H1 (cell line): ENCODE results near the gene STARD13. TPM values are rescaled to one million over a fixed set of nuclear protein-coding genes. Genes with fewer than 3 reads are reported as not detected.

Source experiments
- CTCF ChIA-PET: fragments of 300-600 bp; sonication (Branson Sonifier 250); formaldehyde crosslinking; loops from one replicate; lab custom pipeline; 2021; ENCODE audit not compliant: partially characterized antibody; lab: Charles Lee
- POLR2A ChIA-PET: fragments of 300-600 bp; sonication (Branson Sonifier 250); formaldehyde crosslinking; loops from one replicate; lab custom pipeline; 2021; ENCODE audit warnings: inconsistent platforms; ENCODE audit not compliant: partially characterized antibody; lab: Charles Lee
- DNase-seq, 2 experiments: peaks; one replicate each; pipeline versions ENCODE4 v3.0.0 to v3.0.0-alpha.2; 2010 to 2022; ENCODE audit warnings: low spot score in 2 of 2, low read depth in 1 of 2, mixed read lengths in 1 of 2
- FAIRE-seq: peaks from 2 replicates; lab custom pipeline; 2011; peaks lifted over from hg19 to GRCh38; lab: Jason Lieb, UNC
- H2AFZ ChIP-seq: 2 replicates; pipeline ENCODE4 v1.8.1; 2012; ENCODE audit warnings: low read length, inconsistent platforms
- H2AK5ac ChIP-seq: 2 replicates; pipeline ENCODE4 v1.6.1; 2013; ENCODE audit warnings: low read depth, low read length
- H2BK120ac ChIP-seq: replicated peaks from 2 replicates; pipeline ENCODE3; 2013; ENCODE audit warnings: low read depth, low read length, inconsistent platforms
- H2BK12ac ChIP-seq: 2 replicates; pipeline ENCODE4 v1.6.1; 2013; ENCODE audit warnings: low read depth, low read length
- H2BK15ac ChIP-seq: 2 replicates; pipeline ENCODE4 v1.6.1; 2013; ENCODE audit warnings: low read length
- H2BK20ac ChIP-seq: 2 replicates; pipeline ENCODE4 v1.6.1; 2013; ENCODE audit warnings: low read length
- H2BK5ac ChIP-seq: 2 replicates; pipeline ENCODE4 v1.6.1; 2013; ENCODE audit warnings: low read depth, low read length
- H3K14ac ChIP-seq: 2 replicates; pipeline ENCODE4 v1.6.1; 2013; ENCODE audit warnings: inconsistent platforms; ENCODE audit not compliant: insufficient read length
- H3K18ac ChIP-seq: 2 replicates; pipeline ENCODE4 v1.6.1; 2013; ENCODE audit warnings: low read length; ENCODE audit errors: extremely low read depth
- H3K23ac ChIP-seq: 2 replicates; pipeline ENCODE4 v1.6.1; 2013; ENCODE audit warnings: inconsistent platforms; ENCODE audit not compliant: insufficient read length
- H3K23me2 ChIP-seq: 2 replicates; pipeline ENCODE4 v1.6.1; 2013; ENCODE audit warnings: low read depth, low read length
- H3K27ac ChIP-seq: 2 replicates; pipeline ENCODE4 v1.6.1; 2011; ENCODE audit warnings: low read depth, low read length, inconsistent platforms
- H3K27me3 ChIP-seq, 4 experiments: replicated peaks in 1 of 4; 1 replicate in 1 of 4; 2 replicates in 3 of 4; pipeline versions ENCODE4 v1.6.1 to v1.8.1; 2011 to 2013; ENCODE audit warnings: low read length in 3 of 4, mild to moderate bottlenecking in 3 of 4, inconsistent platforms in 2 of 4, mixed read lengths in 2 of 4, moderate library complexity in 1 of 4; ENCODE audit not compliant: control insufficient read depth in 3 of 4, insufficient read depth in 3 of 4; ENCODE audit errors: extremely low read depth in 1 of 4
- H3K36me3 ChIP-seq, 4 experiments: 2 replicates each; pipeline versions ENCODE4 v1.6.1 to v1.8.1; 2011 to 2013; ENCODE audit warnings: mild to moderate bottlenecking in 4 of 4, low read length in 3 of 4, moderate library complexity in 2 of 4, control low read depth in 1 of 4, inconsistent platforms in 1 of 4; ENCODE audit not compliant: insufficient read depth in 4 of 4, control insufficient read depth in 2 of 4
- H3K4ac ChIP-seq: replicated peaks from 2 replicates; pipeline ENCODE3; 2013; ENCODE audit warnings: low read length, low read depth, mixed read lengths, inconsistent platforms; ENCODE audit not compliant: insufficient read length
- H3K4me1 ChIP-seq, 4 experiments: replicated peaks in 1 of 4; 1 replicate in 1 of 4; 2 replicates in 3 of 4; pipeline versions ENCODE4 v1.6.1 to v1.8.1; 2011 to 2013; ENCODE audit warnings: low read length in 3 of 4, inconsistent platforms in 2 of 4, mixed read lengths in 1 of 4; ENCODE audit not compliant: insufficient read depth in 4 of 4, control insufficient read depth in 3 of 4
- H3K4me2 ChIP-seq, 2 experiments: 2 replicates each; pipeline versions ENCODE4 v1.6.1 to v1.8.1; 2011 to 2013; ENCODE audit warnings: low read depth in 2 of 2, low read length in 2 of 2, control low read depth in 1 of 2, inconsistent platforms in 1 of 2, mild to moderate bottlenecking in 1 of 2; ENCODE audit not compliant: insufficient read depth in 1 of 2
- H3K4me3 ChIP-seq, 4 experiments: fragments of 200-600, 300-600 bp in 1 of 4; sonication (generic), shearing (Covaris generic), sonication (Bioruptor Twin) in 1 of 4; 2 replicates each; pipeline versions ENCODE4 v1.5.1 to v1.8.1; 2011 to 2016; ENCODE audit warnings: low read length in 4 of 4, low read depth in 3 of 4, control low read depth in 2 of 4, inconsistent platforms in 2 of 4, mild to moderate bottlenecking in 2 of 4, mixed read lengths in 1 of 4, moderate library complexity in 1 of 4; ENCODE audit not compliant: insufficient read depth in 2 of 4; ENCODE audit errors: extremely low read depth in 1 of 4
- H3K56ac ChIP-seq: replicated peaks from 2 replicates; pipeline ENCODE3; 2013; ENCODE audit warnings: low read depth, mild to moderate bottlenecking, mixed read lengths, low read length, inconsistent platforms; ENCODE audit not compliant: insufficient read length
- H3K79me1 ChIP-seq: 2 replicates; pipeline ENCODE4 v1.6.1; 2013; ENCODE audit warnings: low read depth, low read length, control low read depth
- H3K79me2 ChIP-seq, 2 experiments: 2 replicates each; pipeline versions ENCODE4 v1.6.1 to v1.8.1; 2012 to 2013; ENCODE audit warnings: low read length in 2 of 2, mild to moderate bottlenecking in 2 of 2, inconsistent platforms in 1 of 2; ENCODE audit not compliant: insufficient read depth in 2 of 2, control insufficient read depth in 1 of 2
- H3K9ac ChIP-seq, 4 experiments: replicated peaks in 1 of 4; 1 replicate in 1 of 4; 2 replicates in 3 of 4; pipeline versions ENCODE4 v1.6.1 to v1.8.1; 2011 to 2013; ENCODE audit warnings: low read depth in 3 of 4, low read length in 3 of 4, control low read depth in 2 of 4, mild to moderate bottlenecking in 2 of 4, moderate library complexity in 2 of 4, inconsistent platforms in 1 of 4; ENCODE audit errors: extremely low read depth in 1 of 4
- H3K9me3 ChIP-seq, 2 experiments: 2 replicates each; pipeline versions ENCODE4 v1.6.1 to v1.8.1; 2012 to 2013; ENCODE audit warnings: mild to moderate bottlenecking in 2 of 2, moderate library complexity in 2 of 2, control low read depth in 1 of 2, inconsistent platforms in 1 of 2, low read depth in 1 of 2, low read length in 1 of 2, mixed read lengths in 1 of 2; ENCODE audit not compliant: insufficient read depth in 2 of 2
- H4K20me1 ChIP-seq, 2 experiments: replicated peaks in 1 of 2; 2 replicates each; pipeline versions ENCODE3 to v1.8.1; 2011 to 2013; ENCODE audit warnings: inconsistent platforms in 2 of 2, low read length in 2 of 2, mild to moderate bottlenecking in 1 of 2; ENCODE audit not compliant: insufficient read depth in 2 of 2, control insufficient read depth in 1 of 2
- H4K5ac ChIP-seq: 2 replicates; pipeline ENCODE4 v1.6.1; 2013; ENCODE audit warnings: low read length, low read depth, mixed read lengths, inconsistent platforms; ENCODE audit not compliant: insufficient read length
- H4K8ac ChIP-seq: 2 replicates; pipeline ENCODE4 v1.8.0; 2013; ENCODE audit warnings: mild to moderate bottlenecking, moderate library complexity, low read length, inconsistent platforms; ENCODE audit not compliant: insufficient read depth; ENCODE audit errors: extremely low read depth
- H4K91ac ChIP-seq: replicated peaks from 2 replicates; pipeline ENCODE3; 2013; ENCODE audit warnings: low read length, mixed read lengths, inconsistent platforms; ENCODE audit not compliant: insufficient read length
- BRCA1 ChIP-seq: IDR thresholded peaks from 2 replicates; pipeline ENCODE4 v1.6.1; 2012; ENCODE audit warnings: low read depth, low read length, improper control_type of control experiment
- CBX8 ChIP-seq: fragments of 300-800, 300-1000 bp; sonication (generic); IDR thresholded peaks from 2 replicates; pipeline ENCODE4 v1.7.1; 2016; ENCODE audit warnings: low read depth, low read length, borderline replicate concordance
- CHD1 ChIP-seq: IDR thresholded peaks from 2 replicates; pipeline ENCODE4 v1.6.1; 2012; ENCODE audit warnings: low read depth, low read length, improper control_type of control experiment
- EGR1 ChIP-seq: IDR thresholded peaks from 2 replicates; pipeline ENCODE4 v1.6.1; 2011; ENCODE audit warnings: low read depth, low read length, borderline replicate concordance
- GABPA ChIP-seq: IDR thresholded peaks from 2 replicates; pipeline ENCODE4 v1.6.1; 2011; ENCODE audit warnings: mild to moderate bottlenecking, low read length, moderate library complexity, borderline replicate concordance; ENCODE audit not compliant: insufficient read depth
- GTF2F1 ChIP-seq: IDR thresholded peaks from 2 replicates; pipeline ENCODE4 v1.6.1; 2012; ENCODE audit warnings: low read depth, low read length, improper control_type of control experiment, borderline replicate concordance
- HDAC6 ChIP-seq: IDR thresholded peaks from one replicate; pipeline ENCODE4 v1.7.1; 2012; ENCODE audit warnings: low read depth, mild to moderate bottlenecking, inconsistent platforms, low read length, moderate library complexity
- JUN ChIP-seq: IDR thresholded peaks from 2 replicates; pipeline ENCODE4 v1.6.1; 2011; ENCODE audit warnings: low read depth, mild to moderate bottlenecking, improper control_type of control experiment, low read length
- POLR2A ChIP-seq, 2 experiments: IDR thresholded peaks; 1 replicate in 1 of 2; 2 replicates in 1 of 2; pipeline ENCODE4 v1.6.1; 2011; ENCODE audit warnings: low read depth in 2 of 2, low read length in 2 of 2, mild to moderate bottlenecking in 2 of 2; ENCODE audit errors: control extremely low read depth in 1 of 2
- POLR2AphosphoS5 ChIP-seq: IDR thresholded peaks from 2 replicates; pipeline ENCODE4 v1.6.1; 2011; ENCODE audit warnings: low read depth, low read length
- RAD21 ChIP-seq, 2 experiments: IDR thresholded peaks in 1 of 2; conservative IDR thresholded peaks in 1 of 2; 2 replicates each; pipeline ENCODE4 v1.6.1; 2011; ENCODE audit warnings: low read depth in 2 of 2, low read length in 2 of 2, improper control_type of control experiment in 1 of 2, inconsistent platforms in 1 of 2, mild to moderate bottlenecking in 1 of 2, moderate library complexity in 1 of 2
- RBBP5 ChIP-seq: IDR thresholded peaks from 2 replicates; pipeline ENCODE4 v1.7.1; 2012; ENCODE audit warnings: low read depth, mild to moderate bottlenecking, inconsistent platforms, low read length, moderate library complexity, borderline replicate concordance
- SP4 ChIP-seq: IDR thresholded peaks from 2 replicates; pipeline ENCODE4 v1.6.1; 2012; ENCODE audit warnings: low read length, inconsistent platforms
- SUZ12 ChIP-seq: fragments of 200-600 bp; sonication (generic); IDR thresholded peaks from 2 replicates; pipeline ENCODE4 v1.6.1; 2012; ENCODE audit warnings: mild to moderate bottlenecking, inconsistent platforms, low read length, moderate library complexity, mixed read lengths
- WGBS, 2 experiments: shearing (Covaris generic) in 1 of 2; methylation state at CpG; one replicate each; pipeline versions ENCODE4 v1.1.6 to v1.1.7; 2013 to 2015; ENCODE audit warnings: low lambda C conversion rate in 2 of 2, mixed read lengths in 2 of 2, inconsistent platforms in 1 of 2, low coverage in 1 of 2, missing lambda C conversion rate in 1 of 2; ENCODE audit not compliant: insufficient replicate concordance in 2 of 2, insufficient coverage in 1 of 2, insufficient read length in 1 of 2; ENCODE audit errors: extremely low coverage in 1 of 2, missing lambda C conversion rate in 1 of 2; 5-methylcytosine and 5-hydroxymethylcytosine counted together
- polyA plus RNA-seq, 7 experiments: library from polyadenylated mRNA; depleted of rRNA in 3 of 7; stranded (reverse) in 5 of 7; unstranded in 2 of 7; fragments of >200 nt in 5 of 7; fragments of 200-250 nt in 2 of 7; gene quantifications; 1 replicate in 5 of 7; 2 replicates in 1 of 7; 4 replicates in 1 of 7; pipeline versions ENCODE4 v1.2.1 to v1.2.3, GENCODE V29; 2011 to 2013; ENCODE audit warnings: missing spikeins in 2 of 7, mixed read lengths in 2 of 7
- total RNA-seq: library from RNA; stranded (reverse); fragmentation: NEBNext Ultra II Directional; extraction: Animal tissue kit (Norgen Biotek cat#: 25700); gene quantifications from 2 replicates; pipeline ENCODE4 v1.2.1, GENCODE V29; 2021

The STARD13 gene
- total and polyA plus RNA-seq, 2 of the 8 experiments (the other 6 are each of a cell fraction or from before 2014, with no cell fraction given) = 0.82 to 2.9 TPM

- ChIA-PET POLR2A (no interaction called here), CTCF (interaction anchor here (1.0 to 1.3 kb wide), 2 partner anchors 11 to 253 kb away, joined by 3 to 5 read pairs; no protein-coding TSS in a partner anchor)
- H4K20me1 ChIP-seq = no peaks in the 10 kb centered on the region
- no peak overlapping the region for H3K9ac ChIP-seq
- H2BK15ac ChIP-seq = no peak overlapping the region
- no peaks in the 10 kb centered on the region for H3K27me3 ChIP-seq
- no peak overlapping the region for H3K18ac ChIP-seq
- 93% methylated on average over 7 of the region's 7 CpGs; no CpG with 5 or more reads in 1 of the 2 experiments for WGBS, 2 experiments
- no peak overlapping the region for H2BK12ac ChIP-seq
- H2AK5ac ChIP-seq = no peak overlapping the region
- H3K56ac ChIP-seq = no peak overlapping the region
- no peak overlapping the region for H4K5ac ChIP-seq
- no peak overlapping the region for H3K27ac ChIP-seq
- H3K14ac ChIP-seq = no peak overlapping the region
- H3K4me3 ChIP-seq = no peak overlapping the region
- no peaks in the 10 kb centered on the region; a peak in 1 of 4 replicates for H3K79me2 ChIP-seq
- no peaks in the 10 kb centered on the region for H3K36me3 ChIP-seq
- no peaks in the 10 kb centered on the region for H3K9me3 ChIP-seq
- H3K4me2 ChIP-seq = no peak overlapping the region
- H2BK5ac ChIP-seq = no peak overlapping the region
- H3K23ac ChIP-seq = no peak overlapping the region
- FAIRE-seq (no peak), DNase-seq (no peak)
- no peaks in the 10 kb centered on the region for H3K79me1 ChIP-seq
- H2BK20ac ChIP-seq = no peak overlapping the region
- no peak overlapping the region for H4K91ac ChIP-seq
- H2AFZ ChIP-seq = no peak overlapping the region
- H2BK120ac ChIP-seq = no peak overlapping the region
- H3K4ac ChIP-seq = no peak overlapping the region
- no peak overlapping the region for H4K8ac ChIP-seq
- no peaks in the 10 kb centered on the region for H3K23me2 ChIP-seq
- H3K4me1 ChIP-seq = peaks cover 0 to 2% (median 0%) of the 10 kb centered on the region in 4 experiments; a peak in 2 of 7 replicates
- no peak for TF ChIP-seq CBX8
- no peak for TF ChIP-seq POLR2AphosphoS5
- TF ChIP-seq BRCA1 = no peak
- no peak for TF ChIP-seq GABPA
- no peak for TF ChIP-seq GTF2F1
- TF ChIP-seq RAD21 (IDR thresholded peaks at IDR 0.05 in 1 of 2, conservative IDR thresholded peaks at IDR 0.05 in 1 of 2; ENCODE audit: low read depth in 2 of 2, low read length in 2 of 2) = no peak
- no peak for TF ChIP-seq EGR1
- no peak for TF ChIP-seq HDAC6
- no peak for TF ChIP-seq RBBP5
- TF ChIP-seq SP4 = no peak
- TF ChIP-seq POLR2A (IDR thresholded peaks at IDR 0.05; ENCODE audit: control extremely low read depth in 1 of 2, low read depth in 2 of 2, low read length in 2 of 2) = no peak
- no peak for TF ChIP-seq SUZ12
- no peak for TF ChIP-seq JUN
- TF ChIP-seq CHD1 = no peak
These were observed 12.9 kb downstream of the STARD13 start for GRCh38 chr13:33272531-33273124.
